ENCODE data around the gene ATP1A3.

The ATP1A3 gene

DNA sequence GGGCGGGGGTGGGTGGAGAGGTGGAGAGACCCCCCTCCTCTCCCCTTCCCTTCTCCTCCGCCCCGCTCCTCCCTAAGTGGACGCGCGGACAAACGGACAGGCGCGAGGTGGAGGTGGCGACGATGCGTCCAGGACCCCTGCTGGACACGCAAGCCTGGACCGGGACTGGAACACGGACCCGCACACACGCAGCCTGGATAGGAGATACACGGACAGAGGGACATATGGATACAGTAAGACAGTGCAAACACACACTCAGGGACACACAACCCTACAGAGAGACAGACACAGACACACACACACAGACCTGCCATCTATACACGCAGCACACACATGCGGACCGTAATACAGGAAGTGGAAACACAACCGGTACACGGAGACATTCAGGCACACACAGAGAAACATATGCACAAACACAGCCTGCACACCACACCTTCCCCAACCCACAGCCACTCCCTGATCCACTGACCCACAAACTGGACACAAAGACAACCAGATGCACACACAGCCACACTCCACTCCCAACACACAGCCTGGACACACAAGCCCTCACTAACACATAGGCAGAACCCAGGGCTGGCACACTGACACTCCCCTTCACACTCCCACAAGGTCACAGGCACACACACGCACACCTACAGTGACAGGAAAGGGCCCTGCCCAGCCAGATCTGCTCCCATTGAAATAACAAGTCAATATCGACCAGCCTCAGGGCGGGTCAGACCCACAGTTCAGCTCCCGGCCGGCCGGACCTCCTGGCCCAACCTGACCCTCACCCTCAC lies 65.1 kb downstream of the ATP1A3 start:
- DNase-seq (ENCODE audit: low read depth), result no peak

DNA sequence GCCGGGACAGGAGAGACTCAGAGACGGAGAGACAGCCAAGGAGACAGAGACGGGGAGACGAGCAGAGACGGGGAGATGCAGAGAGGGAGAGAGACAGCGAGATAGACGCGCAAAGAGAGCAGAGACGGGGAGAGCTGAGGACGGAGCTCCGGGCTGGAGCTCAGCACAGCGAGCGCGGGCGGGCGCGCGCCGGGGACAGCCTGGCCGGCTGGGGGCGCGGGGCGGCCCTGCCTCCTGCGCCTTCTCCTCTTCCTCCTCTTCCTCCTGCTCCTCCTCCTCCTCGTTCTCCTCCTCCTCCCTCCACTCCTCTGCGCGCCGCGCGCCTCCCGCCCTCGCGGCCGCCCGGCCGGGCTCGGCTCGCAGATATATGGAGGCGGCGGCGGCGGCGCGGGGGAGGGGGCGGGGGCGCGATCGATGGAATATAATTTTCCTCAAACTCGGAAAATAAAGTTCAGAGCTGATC lies 65.8 kb downstream of the ATP1A3 start, which contains the start of gene ERFL:
Gene ERFL (minus strand): TSS at position 229 of the 463 bp plus-strand sequence. CDS start 15,530 bp downstream, outside the sequence.
- no peak for DNase-seq (ENCODE audit: low read depth)

DNA sequence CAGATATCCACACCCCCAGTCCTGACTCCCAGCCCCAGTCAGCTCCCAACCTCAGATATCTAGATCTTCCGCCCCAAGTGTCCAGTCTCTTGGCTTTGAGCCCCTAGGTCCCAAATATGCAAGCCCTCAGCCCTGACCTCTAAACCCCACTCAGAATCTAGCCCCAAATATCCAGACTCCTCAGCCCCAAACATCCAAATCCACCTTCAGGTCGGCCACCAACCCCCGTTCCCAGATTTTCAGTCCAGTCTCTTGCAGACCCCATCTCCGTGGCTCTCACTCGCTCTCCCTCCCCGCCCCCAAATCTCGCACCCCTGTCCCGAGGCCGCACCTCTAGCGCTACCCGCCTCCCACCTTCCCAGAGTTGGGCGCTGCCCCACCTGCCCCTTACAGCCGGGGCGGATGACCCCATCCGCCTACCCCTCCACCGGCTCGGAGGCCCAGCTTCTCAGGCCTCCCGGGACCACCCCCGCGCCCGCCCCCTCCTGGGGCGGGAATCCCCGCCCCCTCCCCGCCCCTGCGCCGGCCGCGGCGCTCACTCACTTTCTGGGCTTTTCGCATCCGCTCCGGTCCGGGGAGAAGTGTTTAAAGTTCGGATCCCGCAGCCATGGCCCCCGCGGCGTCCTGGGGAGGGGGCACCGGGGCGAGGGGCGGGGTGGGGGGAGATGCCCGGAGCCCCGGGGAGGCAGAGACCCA lies 66.4 kb downstream of the ATP1A3 start:
- no peak for DNase-seq (ENCODE audit: low read depth)

DNA sequence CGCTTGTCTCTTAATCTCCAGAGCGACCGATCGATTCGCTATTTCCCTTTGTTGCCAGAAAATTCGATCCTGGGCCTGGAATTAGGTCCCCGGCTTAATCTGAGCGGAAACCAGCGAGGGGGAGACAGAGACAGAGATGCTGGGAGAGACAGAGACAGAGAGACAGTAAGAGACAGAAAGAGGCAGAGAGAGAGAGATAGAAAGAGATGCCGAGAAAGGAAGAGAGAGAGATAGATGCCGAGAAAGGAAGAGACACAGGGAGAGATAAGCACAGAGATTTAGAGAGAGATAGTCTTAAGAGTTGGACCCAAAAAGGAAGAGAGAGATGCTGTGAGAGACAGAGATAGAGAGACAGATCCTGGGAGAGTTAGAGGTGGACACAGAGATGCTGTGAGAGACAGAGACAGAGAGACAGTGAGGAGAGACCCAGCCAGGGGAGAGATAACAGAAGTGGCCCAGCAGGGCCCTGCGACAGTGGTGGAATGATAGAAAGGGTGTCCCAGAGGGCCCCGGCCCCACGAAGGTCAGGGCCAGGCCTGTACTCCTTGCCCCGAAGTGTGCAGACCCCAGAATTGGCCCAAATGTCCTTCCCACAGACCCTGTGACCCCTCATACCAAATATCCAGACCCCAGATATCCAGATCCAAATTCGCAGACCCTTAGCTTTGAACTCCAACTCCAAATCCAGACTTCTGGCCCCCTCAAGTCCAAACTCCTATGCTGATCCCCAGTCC lies 67.1 kb downstream of the ATP1A3 start:
- no peak for DNase-seq (ENCODE audit: low read depth)

DNA sequence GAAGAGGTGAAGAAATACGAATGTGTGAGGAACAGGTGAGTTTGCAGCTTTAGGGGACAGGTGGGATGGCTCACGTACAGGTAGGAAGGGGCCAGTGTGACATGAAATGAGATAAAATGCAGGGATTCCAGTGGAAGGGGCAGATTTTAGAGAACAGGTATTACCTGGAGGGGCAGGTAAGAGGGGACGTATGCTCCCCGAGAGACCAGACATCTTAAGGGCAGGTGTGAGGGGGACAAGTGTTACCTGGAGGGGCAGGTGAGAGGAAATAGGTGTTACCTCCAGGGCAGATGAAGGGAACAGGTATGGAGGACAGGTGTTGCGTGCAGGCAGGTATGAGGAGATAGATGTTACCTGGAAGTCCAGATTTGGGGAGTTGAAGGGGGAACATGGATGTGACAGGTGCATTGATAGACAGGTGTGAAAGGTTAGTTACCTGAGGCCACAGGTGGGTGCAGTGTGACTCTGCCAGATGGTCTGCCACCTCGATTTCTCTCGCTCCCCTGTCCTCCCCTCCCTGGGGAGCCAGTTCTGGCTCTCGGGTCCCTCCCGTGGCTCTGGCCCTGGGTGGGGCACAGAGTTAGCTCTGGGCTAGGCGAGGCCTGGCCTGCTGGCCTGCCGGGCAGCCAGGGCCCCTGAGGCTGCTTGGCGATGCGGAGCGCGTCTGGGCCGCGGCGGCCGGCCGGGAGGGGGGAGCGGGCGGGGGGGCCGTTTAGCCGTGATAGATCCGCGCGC lies 67.8 kb downstream of the ATP1A3 start:
- DNase-seq (ENCODE audit: low read depth), result no peak

DNA sequence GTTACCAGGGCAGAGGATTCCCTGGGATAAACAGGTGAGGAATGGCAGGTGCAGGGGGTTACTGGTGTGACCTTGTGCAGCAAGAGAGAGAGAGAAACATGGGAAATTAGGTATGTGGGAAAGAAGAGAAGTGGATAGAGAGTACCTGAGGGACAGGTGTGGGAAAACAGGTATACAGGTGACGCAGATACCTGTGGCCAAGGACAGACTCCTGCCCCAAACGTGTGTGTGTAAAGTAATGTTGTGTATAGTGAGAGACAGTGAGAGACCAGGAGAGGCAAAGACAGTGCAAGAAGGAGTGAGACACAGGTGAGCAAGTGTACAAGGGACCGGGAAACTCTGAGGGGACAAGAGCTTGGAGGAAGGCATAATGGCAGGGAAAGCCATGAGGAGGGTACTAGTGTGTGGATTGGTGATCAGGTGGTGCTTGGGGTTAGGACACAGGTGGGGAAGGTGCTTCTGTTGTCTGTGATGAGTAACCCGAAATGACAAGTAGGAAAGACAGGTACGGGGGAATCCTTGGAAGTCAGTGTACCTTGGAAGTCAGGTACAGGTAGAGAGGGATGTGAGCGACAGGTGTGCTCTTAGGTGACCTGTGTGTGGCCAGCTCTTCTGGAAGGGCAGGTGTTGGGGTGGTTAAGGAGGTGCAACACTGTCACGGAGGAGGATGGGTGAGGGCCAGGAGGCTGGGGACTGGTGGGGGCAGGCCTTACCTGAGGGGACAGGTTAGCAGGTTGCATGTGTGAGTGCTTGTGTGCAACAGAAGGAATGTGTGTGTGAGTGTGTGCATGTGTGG lies 68.6 kb downstream of the ATP1A3 start:
- no peak for DNase-seq (ENCODE audit: low read depth)

DNA sequence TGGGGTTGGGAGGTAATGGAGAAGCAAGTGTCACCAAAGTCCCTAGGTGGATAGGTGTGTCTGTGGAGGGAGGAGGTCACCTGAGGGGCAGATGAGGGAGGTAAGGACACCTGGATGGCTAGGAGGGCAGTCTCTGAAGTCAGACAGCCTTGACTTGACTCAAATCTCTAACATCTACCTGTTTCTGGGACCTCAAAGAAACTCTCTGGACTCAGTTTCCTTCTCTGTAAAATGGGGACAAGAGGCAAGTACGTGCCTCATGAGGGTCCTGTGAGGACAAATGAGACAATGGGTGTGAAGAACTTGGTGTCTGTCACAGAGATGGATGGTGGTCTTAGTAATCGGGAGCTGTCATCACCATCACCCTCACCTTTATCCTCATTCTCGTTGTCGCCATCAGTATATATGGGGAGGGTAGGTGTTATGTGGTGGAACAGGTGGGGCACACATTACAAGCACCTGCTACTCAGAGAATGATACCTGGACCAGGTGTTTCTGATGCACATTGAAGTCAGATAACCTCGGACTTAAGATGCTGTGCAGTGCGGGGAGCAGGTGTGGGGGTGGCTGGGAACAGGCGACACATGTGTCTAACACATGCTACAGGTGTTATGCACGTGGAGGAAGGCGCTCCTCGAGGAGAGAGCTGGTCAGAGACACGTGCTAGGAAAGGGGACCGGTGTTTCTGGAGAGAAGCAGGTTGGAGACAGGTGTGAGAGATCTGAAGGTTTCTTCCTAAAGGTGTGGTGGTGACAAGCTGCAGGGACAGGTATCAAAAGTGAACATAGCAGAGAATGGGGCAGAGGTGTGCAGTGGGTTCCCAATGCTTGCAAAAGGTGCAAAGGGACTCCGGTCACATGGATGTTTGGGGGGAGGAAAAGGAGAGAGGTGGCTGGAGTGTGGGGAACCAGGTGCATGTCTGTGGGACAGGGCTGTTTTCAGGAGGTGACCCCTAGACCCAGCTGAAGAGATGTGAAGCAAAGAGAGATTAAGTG lies 69.6 kb downstream of the ATP1A3 start:
- DNase-seq (ENCODE audit: low read depth), result no peak

DNA sequence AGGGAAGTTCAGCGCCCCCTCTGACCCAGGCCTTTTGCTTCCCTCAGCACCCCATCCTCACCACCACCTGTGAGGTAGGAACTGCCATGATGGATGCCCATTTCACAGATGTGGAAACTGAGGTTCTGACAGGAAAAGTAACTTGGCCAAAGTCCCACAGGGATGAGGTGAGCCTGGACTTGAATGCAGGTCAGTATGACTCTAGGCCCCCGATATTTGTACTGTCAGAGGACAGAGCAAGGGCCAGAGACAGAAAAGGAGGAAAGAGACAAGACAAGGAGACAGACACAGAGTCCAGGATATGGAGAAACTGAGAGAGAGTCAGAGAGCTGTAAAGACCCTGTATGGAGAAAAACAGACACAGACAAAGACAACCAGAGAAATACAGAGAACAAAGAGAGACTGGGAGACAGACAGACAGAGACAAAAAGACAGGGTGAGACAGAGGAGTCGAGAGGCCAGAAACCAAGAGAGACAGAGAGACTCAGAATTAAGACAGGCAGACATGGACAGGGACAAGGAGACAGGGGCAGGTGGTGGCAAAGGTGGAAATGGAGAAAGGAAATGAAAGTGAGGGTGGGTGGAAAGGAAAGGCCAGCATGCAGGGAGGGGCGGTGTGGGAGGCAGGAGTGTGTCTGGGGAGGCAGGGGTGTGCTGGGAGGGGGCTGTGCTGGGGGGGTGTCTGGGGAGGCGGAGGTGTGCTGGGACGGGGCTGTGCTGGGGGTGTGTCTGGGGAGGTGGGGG lies 70.8 kb downstream of the ATP1A3 start:
- no peak for DNase-seq (ENCODE audit: low read depth)

DNA sequence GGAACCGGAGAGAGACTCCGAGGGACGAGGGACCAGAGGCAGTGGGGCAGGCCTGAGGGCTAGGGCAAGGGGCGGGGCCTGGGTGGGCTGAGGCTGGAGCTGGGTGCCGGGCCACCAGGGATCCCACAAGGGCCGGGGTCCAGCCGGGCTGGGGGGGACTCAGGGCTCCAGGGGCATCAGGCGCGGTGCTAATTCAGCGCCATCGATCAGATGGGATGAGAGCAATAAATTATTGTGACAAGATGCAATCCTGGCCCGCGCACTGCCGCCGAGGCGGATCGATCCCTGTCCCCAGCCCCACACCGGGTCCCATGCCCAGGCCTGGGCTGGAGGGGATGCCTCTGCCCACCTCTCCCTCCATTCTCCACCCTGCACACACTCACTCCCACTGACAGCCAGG lies 71.4 kb downstream of the ATP1A3 start:
- no peak for DNase-seq (ENCODE audit: low read depth)

DNA sequence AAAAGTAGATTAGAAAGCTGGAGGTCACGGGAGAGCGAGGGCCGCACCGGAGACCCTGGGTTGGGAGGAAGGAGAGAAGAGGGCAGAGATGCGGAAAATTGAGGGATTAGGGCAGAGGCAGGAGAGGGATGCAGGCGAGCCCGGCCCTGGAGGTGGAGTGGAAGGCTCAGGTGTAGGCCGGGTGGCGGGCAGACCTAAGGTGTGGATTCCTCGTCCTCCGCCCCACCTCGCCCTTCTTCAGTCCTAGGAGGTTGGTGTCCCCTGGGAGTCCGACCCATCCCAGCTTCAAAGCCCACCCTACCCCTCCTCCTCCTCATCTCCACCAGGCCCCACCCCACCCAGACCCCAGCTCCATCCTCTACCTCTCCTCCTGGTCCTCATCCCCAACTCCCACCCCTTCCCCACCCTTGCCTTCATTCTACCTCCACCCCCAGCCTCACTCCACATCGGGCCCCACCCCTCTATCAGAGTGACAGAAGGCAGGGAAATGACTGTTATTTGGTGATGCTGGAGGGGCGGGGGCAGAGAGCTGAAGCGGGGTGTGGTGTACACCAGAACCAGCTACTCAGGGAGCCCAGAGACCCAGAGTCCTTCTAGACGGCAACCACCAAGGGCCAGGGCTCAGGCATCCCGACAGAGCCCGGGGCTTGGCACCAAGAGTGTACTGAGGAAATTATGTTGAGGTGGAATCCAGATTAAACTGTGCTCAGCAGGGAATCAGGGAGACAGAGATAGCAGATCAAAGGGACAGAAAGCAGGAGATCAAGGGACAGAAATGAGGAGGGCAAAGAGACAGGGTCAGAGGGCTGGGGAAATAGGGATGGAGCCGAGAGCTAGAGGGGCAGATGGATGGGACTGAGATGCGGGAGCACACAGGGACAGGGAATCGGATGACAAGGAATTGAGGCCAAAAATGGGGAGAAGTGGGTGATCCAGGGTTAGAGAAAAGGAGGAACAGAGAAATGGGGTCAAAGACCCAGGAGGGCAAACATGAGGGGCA lies 72.2 kb downstream of the ATP1A3 start:
- no peak for DNase-seq (ENCODE audit: low read depth)

DNA sequence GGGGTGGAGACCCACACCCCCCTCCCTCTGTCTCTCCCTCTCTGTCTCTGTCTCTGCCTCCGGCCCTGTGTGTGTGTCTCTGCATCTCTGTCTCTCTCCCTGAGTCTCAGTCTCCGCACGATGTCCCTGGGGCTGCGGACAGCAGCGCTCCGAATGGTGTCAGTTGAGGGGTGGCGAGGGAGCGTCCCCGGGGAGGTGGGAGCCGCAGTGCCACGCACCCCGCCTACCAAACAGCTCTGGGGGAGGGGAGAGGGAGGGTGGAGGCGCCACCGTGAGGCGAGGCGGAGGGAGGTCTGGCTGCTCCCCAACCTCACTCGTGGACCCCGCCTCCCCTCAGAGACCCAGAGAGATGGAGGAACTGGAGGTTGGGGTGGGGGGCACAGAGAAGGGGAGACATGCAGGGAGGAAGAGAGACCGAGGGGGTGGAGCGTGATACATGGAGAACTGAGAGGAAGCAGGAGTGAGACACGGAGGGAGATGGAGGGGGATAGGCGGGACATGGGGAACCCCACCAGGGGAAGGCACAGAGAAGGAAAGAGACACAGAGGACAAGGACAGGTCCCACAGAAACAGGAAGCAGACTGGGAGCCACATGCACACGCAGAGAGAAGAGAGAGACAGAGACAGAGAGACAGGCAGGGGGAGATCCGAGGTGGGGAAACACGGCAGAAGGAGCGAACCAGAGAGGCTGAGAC lies 73.0 kb downstream of the ATP1A3 start:
- DNase-seq (ENCODE audit: low read depth), result no peak

DNA sequence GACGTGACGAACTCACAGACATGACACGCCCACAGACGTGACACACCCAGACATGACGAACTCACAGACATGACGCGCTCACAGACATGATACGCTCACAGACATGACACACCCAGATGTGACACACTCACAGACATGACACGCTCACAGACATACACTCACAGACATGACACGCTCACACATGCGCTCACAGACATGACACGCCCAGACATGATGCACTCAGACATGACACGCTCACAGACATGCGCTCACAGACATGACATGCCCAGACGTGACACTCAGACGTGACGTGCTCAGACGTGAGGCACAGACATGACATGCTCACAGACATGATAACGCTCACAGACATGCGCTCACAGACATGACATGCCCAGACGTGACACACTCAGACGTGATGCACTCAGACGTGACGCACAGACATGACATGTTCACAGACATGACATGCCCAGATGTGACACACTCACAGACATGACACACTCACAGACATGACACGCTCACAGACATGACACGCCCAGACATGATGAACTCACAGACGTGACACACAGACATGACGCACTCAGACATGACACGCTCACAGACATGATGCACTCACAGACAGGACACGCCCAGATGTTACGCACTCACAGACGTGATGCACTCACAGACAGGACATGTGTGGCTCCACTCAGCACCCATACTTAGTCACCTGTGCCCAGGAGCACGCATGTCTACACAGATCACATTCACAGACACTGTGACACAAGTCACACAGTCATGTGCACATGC lies 73.9 kb downstream of the ATP1A3 start:
- no peak for DNase-seq (ENCODE audit: low read depth)

DNA sequence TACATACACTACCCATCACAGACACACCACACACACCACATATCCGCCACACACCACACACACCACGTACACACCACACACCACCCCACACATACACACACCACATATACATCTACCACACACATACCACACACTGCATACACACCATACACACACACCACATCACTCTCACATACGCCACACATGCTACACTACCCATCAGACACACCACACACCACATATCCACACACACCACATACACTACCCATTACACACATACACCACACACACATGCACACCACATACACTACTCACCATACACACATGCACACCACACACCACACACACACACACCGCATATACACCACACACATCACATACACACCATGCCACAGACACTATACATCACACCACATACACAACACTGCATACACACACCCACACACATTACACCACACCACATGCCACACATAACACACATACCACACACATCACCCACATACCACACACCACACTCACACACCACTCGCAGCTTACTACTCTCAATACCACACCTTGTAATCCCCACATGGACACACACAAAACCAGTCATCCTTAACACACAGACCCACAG lies 75.3 kb downstream of the ATP1A3 start:
- DNase-seq (ENCODE audit: low read depth), result no peak

DNA sequence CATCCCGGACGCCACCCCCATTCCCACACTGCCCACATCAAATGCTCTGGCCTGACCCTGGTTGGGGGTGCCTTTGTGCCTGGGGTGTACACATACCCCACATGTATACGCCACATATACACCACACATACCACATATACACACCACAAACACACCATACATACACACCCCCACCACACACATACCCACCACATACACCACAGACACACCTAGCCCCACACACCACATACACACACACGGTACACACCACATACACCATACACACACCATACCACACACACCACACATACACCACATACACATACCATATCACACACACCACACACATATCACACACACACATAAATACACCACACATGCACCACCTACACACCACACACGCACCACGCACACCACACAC lies 75.9 kb downstream of the ATP1A3 start:
- DNase-seq (ENCODE audit: low read depth), result no peak

DNA sequence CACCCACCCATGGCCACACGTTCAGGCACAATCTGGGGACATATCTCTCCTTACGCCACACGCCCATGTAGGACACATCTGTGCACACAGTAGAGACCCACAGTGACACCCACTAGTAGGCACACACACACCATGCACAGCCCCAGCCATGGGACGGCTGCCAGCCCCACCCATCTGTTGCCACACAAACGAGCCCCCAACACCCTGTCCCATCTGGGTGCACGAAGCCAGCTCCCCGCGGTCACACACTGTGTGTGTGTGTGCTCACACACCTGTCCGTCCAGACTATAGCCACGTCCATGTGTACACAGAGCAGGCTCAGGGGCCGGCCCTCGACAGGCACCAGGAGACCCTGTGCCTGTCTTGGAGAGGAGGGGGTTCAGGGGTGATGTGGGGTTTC lies 76.4 kb downstream of the ATP1A3 start:
- DNase-seq (ENCODE audit: low read depth), result no peak
